ENCODE results near the gene GABRB1. TPM values are rescaled to one million over a fixed set of nuclear protein-coding genes. Genes with fewer than 3 reads are reported as not detected.

GABRB1 gene
- total RNA-seq, 4 donors from 2014 or later: not detected

- 10 to 18% methylated on average over 3 of the region's 3 CpGs for WGBS, 2 donors
- intact Hi-C loops (cut with DNase I; ENCODE audit: low total_unique reads): no loop called here
- TF ChIP-seq CTCF (IDR thresholded peaks at IDR 0.05) (no peak), POLR2A (IDR thresholded peaks at IDR 0.05) (no peak)
- H3K4me3 ChIP-seq (ENCODE audit: low read depth, poor library complexity, severe bottlenecking): no peak overlapping the region
- no peak for DNase-seq (ENCODE audit: low spot score in 2 of 2)
These were observed 19.7 kb downstream of the GABRB1 start for GRCh38 chr4:47050761-47051725.

GRCh38 chr4:47053485-47053884 lies 22.1 kb downstream of the GABRB1 start:
- intact Hi-C loops (cut with DNase I; ENCODE audit: low total_unique reads): no loop called here
- 90 to 97% methylated on average over 2 of the region's 2 CpGs for WGBS, 2 donors
- DNase-seq (ENCODE audit: low spot score in 2 of 2): no peak
- TF ChIP-seq POLR2A (IDR thresholded peaks at IDR 0.05) (no peak), CTCF (IDR thresholded peaks at IDR 0.05) (no peak)
- H3K4me3 ChIP-seq (ENCODE audit: low read depth, poor library complexity, severe bottlenecking): no peak overlapping the region

- no peak overlapping the region for H3K4me3 ChIP-seq (ENCODE audit: low read depth, poor library complexity, severe bottlenecking)
- 78 to 79% methylated on average over 3 of the region's 3 CpGs for WGBS, 2 donors
- intact Hi-C loops (cut with DNase I; ENCODE audit: low total_unique reads): no loop called here
- DNase-seq (ENCODE audit: low spot score in 2 of 2): no peak
- TF ChIP-seq CTCF (IDR thresholded peaks at IDR 0.05): no peak
- TF ChIP-seq POLR2A (IDR thresholded peaks at IDR 0.05): no peak
These were observed 22.8 kb downstream of the GABRB1 start for GRCh38 chr4:47054130-47054529.

- no peak overlapping the region for H3K4me3 ChIP-seq (ENCODE audit: low read depth, poor library complexity, severe bottlenecking)
- no peak for TF ChIP-seq CTCF (IDR thresholded peaks at IDR 0.05)
- no peak for TF ChIP-seq POLR2A (IDR thresholded peaks at IDR 0.05)
- intact Hi-C loops (cut with DNase I; ENCODE audit: low total_unique reads): no loop called here
- no peak for DNase-seq (ENCODE audit: low spot score in 2 of 2)
- WGBS, 2 donors: 63 to 77% methylated on average over 2 of the region's 2 CpGs
These were observed 26.6 kb downstream of the GABRB1 start for GRCh38 chr4:47057991-47058390.

- WGBS, 2 donors: 61 to 64% methylated on average over 4 of the region's 4 CpGs
- no peak for TF ChIP-seq CTCF (IDR thresholded peaks at IDR 0.05)
- no peak for TF ChIP-seq POLR2A (IDR thresholded peaks at IDR 0.05)
- no peak for DNase-seq (ENCODE audit: low spot score in 2 of 2)
- no peak overlapping the region for H3K4me3 ChIP-seq (ENCODE audit: low read depth, poor library complexity, severe bottlenecking)
- intact Hi-C loops (cut with DNase I; ENCODE audit: low total_unique reads): no loop called here
These were observed 29.2 kb downstream of the GABRB1 start for GRCh38 chr4:47060561-47060960.
